ENCODE data around the gene ITPKC. TPM values are rescaled to one million over a fixed set of nuclear protein-coding genes. Genes with fewer than 3 reads are reported as not detected.
A peak's percentile ranks its signal among the peaks of the same experiment; 100 is the strongest.

The ITPKC gene
- total and polyA plus RNA-seq, 11 donors = 6.9 to 27.3 (median 9.1) TPM

GRCh38 chr19:40671404-40671803 lies 45.5 kb upstream of the ITPKC start:
- TF ChIP-seq POLR2A (IDR thresholded peaks at IDR 0.05) = no peak
- TF ChIP-seq, protein P1, sequence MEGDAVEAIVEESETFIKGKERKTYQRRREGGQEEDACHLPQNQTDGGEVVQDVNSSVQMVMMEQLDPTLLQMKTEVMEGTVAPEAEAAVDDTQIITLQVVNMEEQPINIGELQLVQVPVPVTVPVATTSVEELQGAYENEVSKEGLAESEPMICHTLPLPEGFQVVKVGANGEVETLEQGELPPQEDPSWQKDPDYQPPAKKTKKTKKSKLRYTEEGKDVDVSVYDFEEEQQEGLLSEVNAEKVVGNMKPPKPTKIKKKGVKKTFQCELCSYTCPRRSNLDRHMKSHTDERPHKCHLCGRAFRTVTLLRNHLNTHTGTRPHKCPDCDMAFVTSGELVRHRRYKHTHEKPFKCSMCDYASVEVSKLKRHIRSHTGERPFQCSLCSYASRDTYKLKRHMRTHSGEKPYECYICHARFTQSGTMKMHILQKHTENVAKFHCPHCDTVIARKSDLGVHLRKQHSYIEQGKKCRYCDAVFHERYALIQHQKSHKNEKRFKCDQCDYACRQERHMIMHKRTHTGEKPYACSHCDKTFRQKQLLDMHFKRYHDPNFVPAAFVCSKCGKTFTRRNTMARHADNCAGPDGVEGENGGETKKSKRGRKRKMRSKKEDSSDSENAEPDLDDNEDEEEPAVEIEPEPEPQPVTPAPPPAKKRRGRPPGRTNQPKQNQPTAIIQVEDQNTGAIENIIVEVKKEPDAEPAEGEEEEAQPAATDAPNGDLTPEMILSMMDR (IDR thresholded peaks at IDR 0.05) = no peak
- peaks cover 0 to 93% (median 83%) of the 10 kb centered on the region in 9 donors for H3K36me3 ChIP-seq

GRCh38 chr19:40672038-40672437 lies 44.9 kb upstream of the ITPKC start:
- no peak overlapping the region for H3K4me3 ChIP-seq
- ATAC-seq (no peak), DNase-seq (no peak)
- intact Hi-C loops (cut with DNase I) = loop anchor here in 1 of 10 donors (5.0 kb wide), 1 partner anchor 65 kb away; no protein-coding TSS in a partner anchor
- H3K27ac ChIP-seq = peak overlapping the region in 6 of 12 donors; percentile 33 to 74 (median 47)
- no peaks in the 10 kb centered on the region for H3K27me3 ChIP-seq
- peaks cover 0 to 12% (median 0%) of the 10 kb centered on the region in 12 donors for H3K4me1 ChIP-seq
- TF ChIP-seq, protein P1 (IDR thresholded peaks at IDR 0.05) = no peak
- no peak for TF ChIP-seq POLR2A (IDR thresholded peaks at IDR 0.05)
- WGBS, 4 donors = 90 to 95% (median 93%) methylated on average over 2 of the region's 2 CpGs
- H3K9me3 ChIP-seq = peaks cover 0 to 9% (median 0%) of the 10 kb centered on the region in 12 donors
- H3K36me3 ChIP-seq = peaks cover 0 to 98% (median 89%) of the 10 kb centered on the region in 9 donors

More at GRCh38 chr19:40671404-40671803, 45.5 kb upstream of the ITPKC start:
- peak; percentile 74 to 94 (median 89) for ATAC-seq
- peaks cover 0 to 9% (median 0%) of the 10 kb centered on the region in 12 donors for H3K9me3 ChIP-seq
- peak; percentile 42 to 79 (median 55) for DNase-seq
- no peak overlapping the region for H3K4me3 ChIP-seq
- H3K27ac ChIP-seq = peak overlapping the region in 6 of 12 donors; percentile 33 to 74 (median 47)
- 47 to 56% (median 51%) methylated on average over 8 to 9 of the region's 9 CpGs for WGBS, 4 donors
- no peaks in the 10 kb centered on the region for H3K27me3 ChIP-seq
- H3K4me1 ChIP-seq = peaks cover 0 to 12% (median 0%) of the 10 kb centered on the region in 12 donors
- intact Hi-C loops (cut with DNase I) = loop anchor here in 1 of 10 donors (5.0 kb wide), 1 partner anchor 66 kb away; no protein-coding TSS in a partner anchor

DNA sequence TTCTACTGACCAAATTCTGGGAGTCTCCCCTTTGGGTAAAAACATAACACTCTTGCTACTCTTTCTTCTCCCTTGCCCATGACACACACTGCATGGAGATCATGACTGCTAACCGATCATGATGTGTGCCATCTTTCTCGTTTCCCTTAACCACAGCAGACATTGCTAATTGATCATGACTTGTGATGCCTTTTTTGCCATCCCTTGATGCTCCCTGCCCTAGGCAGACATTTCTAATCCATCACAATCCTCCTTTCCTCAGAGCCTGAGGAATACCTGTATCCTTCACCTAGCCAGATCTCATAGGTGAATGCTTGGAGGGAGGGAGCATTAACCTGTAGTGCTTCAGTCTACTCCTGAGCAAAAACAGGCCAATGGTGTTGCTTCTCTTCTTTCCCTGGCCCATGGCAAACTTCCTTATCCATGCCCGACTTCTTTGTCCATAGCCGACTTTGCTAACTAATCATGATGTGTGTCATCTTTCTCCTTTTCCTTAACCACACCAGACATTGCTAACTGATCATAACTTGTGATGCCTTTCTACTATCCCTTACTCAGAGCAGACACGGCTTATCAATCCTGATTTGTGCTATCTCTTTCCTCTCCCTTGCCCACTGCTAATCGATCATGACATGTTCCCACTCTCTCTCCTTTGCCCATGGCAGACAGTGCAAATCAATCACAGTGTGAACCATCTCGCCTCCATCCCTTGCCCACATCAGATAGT lies 44.2 kb upstream of the ITPKC start:
- Histone ChIP-seq H3K27ac (no peak overlapping the region), H3K9me3 (peaks cover 0 to 9% (median 0%) of the 10 kb centered on the region in 12 donors), H3K36me3 (peaks cover 0 to 99% (median 89%) of the 10 kb centered on the region in 9 donors), H3K4me3 (no peak overlapping the region), H3K27me3 (no peaks in the 10 kb centered on the region), H3K4me1 (peaks cover 0 to 12% (median 0%) of the 10 kb centered on the region in 12 donors)
- 91 to 96% (median 94%) methylated on average over 7 of the region's 7 CpGs for WGBS, 4 donors
- ATAC-seq (no peak), DNase-seq (no peak)
- intact Hi-C loops (cut with DNase I) = loop anchor here in 1 of 10 donors (5.0 kb wide), 1 partner anchor 65 kb away; no protein-coding TSS in a partner anchor
- no peak for TF ChIP-seq POLR2A (IDR thresholded peaks at IDR 0.05)
- TF ChIP-seq, protein P1 (IDR thresholded peaks at IDR 0.05) = no peak

GRCh38 chr19:40673397-40673796 lies 43.5 kb upstream of the ITPKC start:
- Histone ChIP-seq H3K27ac (no peak overlapping the region), H3K9me3 (peaks cover 0 to 9% (median 0%) of the 10 kb centered on the region in 12 donors), H3K36me3 (peaks cover 0 to 99% (median 90%) of the 10 kb centered on the region in 9 donors), H3K27me3 (no peaks in the 10 kb centered on the region), H3K4me3 (no peak overlapping the region), H3K4me1 (peaks cover 0 to 12% (median 0%) of the 10 kb centered on the region in 12 donors)
- no peak for TF ChIP-seq POLR2A (IDR thresholded peaks at IDR 0.05)
- TF ChIP-seq, protein P1 (IDR thresholded peaks at IDR 0.05) = no peak
- intact Hi-C loops (cut with DNase I) = loop anchor here in 1 of 10 donors (5.0 kb wide), 1 partner anchor 64 kb away; no protein-coding TSS in a partner anchor
- ATAC-seq (no peak), DNase-seq (no peak)
- WGBS, 4 donors = 87 to 97% (median 96%) methylated on average over 3 to 11 of the region's 11 CpGs
